ENCODE results near the gene CDH15. TPM values are rescaled to one million over a fixed set of nuclear protein-coding genes. Genes with fewer than 3 reads are reported as not detected.

Gene CDH15
- total RNA-seq, 1 experiment from 2014 or later: 3.8 TPM

DNA sequence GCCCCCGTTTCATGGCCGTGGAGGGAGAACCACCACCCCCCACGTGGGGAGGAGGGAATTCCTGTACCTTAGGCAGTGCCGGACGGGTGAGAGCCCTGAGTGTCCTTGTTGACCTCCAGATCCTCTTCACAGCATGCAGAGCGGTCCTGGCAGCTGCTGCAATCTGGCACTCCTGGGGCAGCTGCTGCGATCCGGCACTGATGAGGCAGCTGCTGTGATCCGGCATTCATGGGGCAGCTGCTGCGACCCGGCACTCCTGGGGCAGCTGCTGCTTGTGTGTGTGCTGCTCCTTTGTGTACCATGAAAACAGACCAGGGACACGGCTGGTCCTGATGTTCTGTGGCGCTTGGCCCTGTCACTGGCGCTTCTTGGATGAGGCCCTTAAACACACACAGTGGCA is 58.7 kb downstream of the CDH15 start:
- peaks cover 40 to 62% of the 10 kb centered on the region in 2 experiments for H3K36me3 ChIP-seq (ENCODE audit: control insufficient read depth in 1 of 2, insufficient read depth in 2 of 2, low read length in 2 of 2)
- RAD21 ChIA-PET (ENCODE audit: low non-redundant PET in 1 of 2, low total read pairs in 2 of 2, uncharacterized antibody in 2 of 2, unreplicated experiment in 2 of 2): no interaction called here
- no peak overlapping the region for H3K4me2 ChIP-seq (ENCODE audit: low read length)
- H3K4me1 ChIP-seq (ENCODE audit: control insufficient read depth in 1 of 2, insufficient read depth in 2 of 2, low read length in 2 of 2): no peaks in the 10 kb centered on the region
- peaks cover 0 to 18% of the 10 kb centered on the region in 2 experiments; a peak in 1 of 4 replicates for H3K9me3 ChIP-seq (ENCODE audit: control insufficient read depth in 1 of 2, insufficient read depth in 1 of 2, low read depth in 1 of 2, low read length in 2 of 2)
- no peak overlapping the region for H3K27ac ChIP-seq (ENCODE audit: low read depth, low read length)
- DNase-seq (ENCODE audit: low read depth, low spot score): no peak
- BruUV-seq (replicated peaks): no TSS peak
- no peak overlapping the region for H3K4me3 ChIP-seq (replicated peaks in 1 of 2; ENCODE audit: low read depth in 1 of 2, low read length in 2 of 2)
- no peak for ATAC-seq
- no peak overlapping the region for H3K9ac ChIP-seq (ENCODE audit: low read length)
- H3K79me2 ChIP-seq (ENCODE audit: insufficient read depth, low read length): no peaks in the 10 kb centered on the region; the same call in 1 of the 2 replicates
- no peak for TF ChIP-seq ZNF274 (IDR thresholded peaks at IDR 0.05; ENCODE audit: low read depth, low read length)
- TF ChIP-seq POLR2AphosphoS5 (IDR thresholded peaks at IDR 0.05; ENCODE audit: low read depth, low read length): no peak
- TF ChIP-seq FOSL1 (IDR thresholded peaks at IDR 0.05; ENCODE audit: low read depth): no peak
- TF ChIP-seq SIN3A (IDR thresholded peaks at IDR 0.05; ENCODE audit: low read depth): no peak
- TF ChIP-seq POLR2A (IDR thresholded peaks at IDR 0.05; ENCODE audit: borderline replicate concordance, extremely low read depth, insufficient read depth, insufficient read length): no peak
- TF ChIP-seq, protein P1, sequence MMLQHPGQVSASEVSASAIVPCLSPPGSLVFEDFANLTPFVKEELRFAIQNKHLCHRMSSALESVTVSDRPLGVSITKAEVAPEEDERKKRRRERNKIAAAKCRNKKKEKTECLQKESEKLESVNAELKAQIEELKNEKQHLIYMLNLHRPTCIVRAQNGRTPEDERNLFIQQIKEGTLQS (IDR thresholded peaks at IDR 0.05): no peak
- no peak for TF ChIP-seq ZFX (IDR thresholded peaks at IDR 0.05)
- TF ChIP-seq, protein P2, sequence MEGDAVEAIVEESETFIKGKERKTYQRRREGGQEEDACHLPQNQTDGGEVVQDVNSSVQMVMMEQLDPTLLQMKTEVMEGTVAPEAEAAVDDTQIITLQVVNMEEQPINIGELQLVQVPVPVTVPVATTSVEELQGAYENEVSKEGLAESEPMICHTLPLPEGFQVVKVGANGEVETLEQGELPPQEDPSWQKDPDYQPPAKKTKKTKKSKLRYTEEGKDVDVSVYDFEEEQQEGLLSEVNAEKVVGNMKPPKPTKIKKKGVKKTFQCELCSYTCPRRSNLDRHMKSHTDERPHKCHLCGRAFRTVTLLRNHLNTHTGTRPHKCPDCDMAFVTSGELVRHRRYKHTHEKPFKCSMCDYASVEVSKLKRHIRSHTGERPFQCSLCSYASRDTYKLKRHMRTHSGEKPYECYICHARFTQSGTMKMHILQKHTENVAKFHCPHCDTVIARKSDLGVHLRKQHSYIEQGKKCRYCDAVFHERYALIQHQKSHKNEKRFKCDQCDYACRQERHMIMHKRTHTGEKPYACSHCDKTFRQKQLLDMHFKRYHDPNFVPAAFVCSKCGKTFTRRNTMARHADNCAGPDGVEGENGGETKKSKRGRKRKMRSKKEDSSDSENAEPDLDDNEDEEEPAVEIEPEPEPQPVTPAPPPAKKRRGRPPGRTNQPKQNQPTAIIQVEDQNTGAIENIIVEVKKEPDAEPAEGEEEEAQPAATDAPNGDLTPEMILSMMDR (IDR thresholded peaks at IDR 0.05 in 2 of 3, conservative IDR thresholded peaks at IDR 0.05 in 1 of 3; ENCODE audit: borderline replicate concordance in 1 of 3, insufficient read depth in 1 of 3, low read depth in 2 of 3, low read length in 2 of 3): no peak
- TF ChIP-seq CEBPB (IDR thresholded peaks at IDR 0.05; ENCODE audit: low read depth): no peak
- TF ChIP-seq JUND (IDR thresholded peaks at IDR 0.05): no peak
- TF ChIP-seq REST (IDR thresholded peaks at IDR 0.05; ENCODE audit: low read depth): no peak
- TF ChIP-seq MAX (IDR thresholded peaks at IDR 0.05): no peak
- POLR2A ChIA-PET: no interaction called here
- intact Hi-C loops (cut with micrococcal nuclease): no loop called here
- H3K9me2 ChIP-seq (ENCODE audit: insufficient read depth): no peaks in the 10 kb centered on the region
- CTCF ChIA-PET: interaction anchor here (1.9 kb wide), 1 partner anchor 10 kb away, joined by 4 read pairs; no protein-coding TSS in a partner anchor
- no peaks in the 10 kb centered on the region for H3K27me3 ChIP-seq (ENCODE audit: insufficient read depth, low read length)
- no peak overlapping the region for H2AFZ ChIP-seq (ENCODE audit: low read depth, low read length, poor library complexity, severe bottlenecking)
- no peaks in the 10 kb centered on the region for H4K20me1 ChIP-seq (ENCODE audit: insufficient read depth)

Measured in HCT116 (cell line).